GM19099 (cell line): ENCODE measurements around the gene OR10X1.

ENCODE experiments used
- POLR2A ChIP-seq: IDR thresholded peaks from 3 replicates; pipeline ENCODE4 v1.6.1; 2011; ENCODE audit warnings: low read depth; ENCODE audit not compliant: insufficient read length; ENCODE audit errors: extremely low read depth

OR10X1 gene, protein sequence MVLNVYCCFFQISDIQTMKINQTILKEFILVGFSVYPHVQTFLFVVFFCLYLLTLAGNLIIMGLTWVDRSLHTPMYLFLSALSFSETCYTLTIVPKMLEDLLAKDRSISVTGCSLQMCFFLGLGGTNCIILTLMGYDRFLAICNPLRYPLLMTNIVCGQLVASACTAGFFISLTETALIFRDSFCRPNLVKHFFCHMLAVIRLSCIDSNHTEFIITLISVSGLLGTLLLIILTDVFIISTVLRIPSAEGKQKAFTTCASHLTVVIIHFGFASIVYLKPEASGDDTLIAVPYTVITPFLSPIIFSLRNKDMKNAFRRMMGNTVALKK

GRCh38 chr1:158579733-158580132 lies at the start of gene OR10X1:
Gene OR10X1, minus strand, starts transcription at chr1:158579899. Its CDS starts 0 bp downstream, at chr1:158579899.
- no peak for TF ChIP-seq POLR2A

DNA sequence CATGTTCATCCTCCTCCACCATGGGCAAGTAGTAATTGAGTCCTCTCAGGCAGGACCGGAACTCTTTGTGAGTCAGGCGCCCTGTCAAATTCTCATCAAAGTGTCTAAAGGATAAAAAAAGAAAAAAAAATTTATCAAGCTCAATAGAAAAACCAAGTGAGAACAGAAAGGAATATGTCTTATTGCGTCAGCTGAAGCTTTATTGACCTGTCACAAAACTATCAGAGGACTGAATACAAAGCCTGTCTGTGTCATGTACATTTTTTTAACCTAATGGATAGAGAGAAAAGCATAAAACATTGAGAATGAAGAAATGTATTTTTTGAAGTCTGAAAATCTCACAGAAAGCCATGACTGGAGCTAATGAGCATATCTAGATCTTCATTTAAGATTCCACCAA lies 34.1 kb upstream of the OR10X1 start:
- TF ChIP-seq POLR2A = no peak

GRCh38 chr1:158611916-158612315 lies 32.2 kb upstream of the OR10X1 start:
- TF ChIP-seq POLR2A = no peak

DNA sequence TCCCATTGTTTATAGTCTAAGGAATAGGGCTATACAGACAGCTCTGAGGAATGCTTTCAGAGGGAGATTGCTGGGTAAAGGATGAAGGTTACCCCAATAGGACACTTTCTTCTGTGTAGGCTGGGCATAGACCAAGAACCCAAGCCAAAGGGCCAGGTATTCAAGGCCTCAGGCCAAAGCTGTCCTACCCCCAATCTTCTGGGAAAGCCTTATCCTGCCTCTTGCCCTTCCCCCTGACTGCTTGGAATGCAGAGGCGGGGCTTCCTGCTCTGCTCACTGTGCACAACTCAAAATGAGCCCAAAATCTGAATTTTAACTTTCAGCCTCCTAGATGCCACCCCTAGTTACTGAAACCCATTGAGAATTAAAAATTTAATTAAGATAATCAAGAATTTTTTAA lies 27.6 kb upstream of the OR10X1 start:
- no peak for TF ChIP-seq POLR2A

DNA sequence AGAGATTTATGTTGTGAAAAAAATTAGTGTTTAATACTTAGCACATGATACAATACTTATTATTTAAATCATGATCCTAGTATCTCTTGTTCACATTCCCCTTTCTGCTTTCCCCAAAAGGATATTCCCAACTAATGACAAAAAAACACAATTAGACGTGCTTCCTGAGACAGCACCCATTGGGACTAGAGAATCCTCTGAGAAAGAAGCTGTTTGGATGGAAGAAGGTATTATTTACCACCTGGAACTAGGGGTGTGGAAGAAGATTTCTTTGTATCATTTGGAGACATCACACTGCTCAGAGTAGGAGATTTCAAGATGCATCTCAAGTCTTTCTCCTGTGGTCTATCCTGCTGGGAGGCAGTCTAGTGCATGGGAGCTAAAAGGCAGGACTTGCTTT lies 25.3 kb upstream of the OR10X1 start, which contains the start of gene OR10Z1:
OR10Z1 (plus strand) TSS at position 301 of the 400 bp plus-strand sequence. CDS start 1,171 bp downstream, outside the sequence.
- no peak for TF ChIP-seq POLR2A

GRCh38 chr1:158600735-158601134 lies 21.0 kb upstream of the OR10X1 start:
- no peak for TF ChIP-seq POLR2A

GRCh38 chr1:158586942-158587341 lies 7.2 kb upstream of the OR10X1 start:
- TF ChIP-seq POLR2A = no peak

- TF ChIP-seq POLR2A = no peak
These were observed 4.3 kb upstream of the OR10X1 start for GRCh38 chr1:158583962-158584361.

- no peak for TF ChIP-seq POLR2A
These were observed 2.1 kb downstream of the OR10X1 start for GRCh38 chr1:158577561-158577960.

DNA sequence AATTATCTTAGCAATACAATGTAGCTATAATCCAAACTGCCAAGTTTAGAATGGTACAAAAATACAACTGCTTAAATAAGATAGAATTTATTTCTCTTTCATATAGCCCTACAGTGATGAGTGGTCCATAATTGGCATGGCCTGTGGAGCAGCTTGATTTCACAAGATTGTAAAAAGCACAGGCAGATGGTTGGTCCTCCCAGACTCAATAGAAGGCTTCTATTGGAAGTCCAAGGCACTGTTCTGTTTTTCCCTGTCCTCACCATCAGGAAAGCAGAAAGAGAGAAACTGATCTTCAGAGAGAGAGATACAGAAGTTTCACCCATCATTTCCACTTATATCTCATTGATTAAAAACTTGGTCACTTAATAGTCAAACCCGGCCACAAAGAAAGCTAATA lies 7.5 kb downstream of the OR10X1 start:
- no peak for TF ChIP-seq POLR2A

DNA sequence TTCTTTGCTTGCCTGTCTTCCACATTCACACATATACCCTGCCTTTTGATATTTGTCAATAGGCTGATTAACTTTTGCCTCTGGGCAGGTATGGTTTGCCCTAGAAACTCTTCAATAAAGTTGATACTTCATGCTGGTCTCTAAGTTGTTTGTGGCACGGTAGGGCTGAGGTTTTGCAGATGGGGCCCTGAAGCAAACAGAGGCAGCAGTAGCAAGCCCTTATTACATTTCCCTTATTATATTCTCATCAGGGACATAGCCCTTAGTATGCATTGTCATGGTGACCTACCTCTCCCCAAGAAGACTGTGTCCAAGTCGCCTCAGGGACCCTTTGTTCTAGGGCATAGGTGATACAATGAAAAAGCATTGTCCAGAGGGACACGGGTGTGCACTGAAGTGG lies 9.2 kb downstream of the OR10X1 start, which contains the start of gene OR6P1:
OR6P1 (minus strand) TSS at position 101 of the 400 bp plus-strand sequence. CDS start 6,976 bp downstream, outside the sequence.
- no peak for TF ChIP-seq POLR2A

GRCh38 chr1:158564608-158565007 lies 15.1 kb downstream of the OR10X1 start:
- TF ChIP-seq POLR2A = no peak

DNA sequence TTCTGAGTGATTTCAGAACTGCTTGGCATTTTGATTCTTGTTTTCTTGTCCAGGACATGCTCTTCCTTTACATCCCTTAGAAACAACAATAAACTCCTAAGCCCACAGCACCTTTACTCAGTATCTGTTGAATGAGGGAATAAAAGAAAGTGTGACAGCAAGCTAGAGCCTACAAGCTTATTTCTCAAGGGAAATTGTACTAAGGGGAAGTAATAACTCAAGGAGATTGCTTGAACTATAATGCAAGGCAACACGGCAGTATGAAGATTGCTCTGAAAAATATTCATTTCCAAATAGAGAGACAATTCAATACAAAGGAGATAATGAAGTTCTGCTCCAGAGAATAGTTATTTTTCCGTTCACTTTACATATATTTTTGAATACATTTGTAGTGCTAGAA lies 15.8 kb downstream of the OR10X1 start:
- no peak for TF ChIP-seq POLR2A

GRCh38 chr1:158559696-158560095 lies 20.0 kb downstream of the OR10X1 start:
- TF ChIP-seq POLR2A = no peak

DNA sequence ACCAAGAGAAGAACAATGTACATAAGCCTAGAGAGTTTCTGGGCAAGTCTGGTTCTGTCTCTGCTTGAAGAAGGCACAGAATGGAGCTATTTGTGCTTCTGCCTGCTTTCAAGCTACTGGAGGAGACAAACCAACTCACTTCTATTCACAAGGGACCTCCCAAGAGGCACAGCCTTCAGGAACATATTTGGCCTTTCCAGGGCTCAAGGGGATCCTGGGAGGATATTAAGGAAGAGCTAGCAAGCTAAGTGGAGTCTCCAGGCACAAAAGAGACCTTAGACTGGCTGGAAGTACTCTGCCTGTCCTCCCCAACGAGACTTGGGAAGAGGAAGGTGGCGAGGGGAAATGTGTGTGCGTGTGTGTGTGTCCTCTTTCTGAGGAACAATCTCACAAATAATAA lies 25.3 kb downstream of the OR10X1 start, which contains the start of gene OR6Y1:
OR6Y1 (minus strand) TSS at position 54 of the 400 bp plus-strand sequence. CDS start 6,300 bp downstream, outside the sequence.
- TF ChIP-seq POLR2A = no peak

GRCh38 chr1:158552296-158552695 lies 27.4 kb downstream of the OR10X1 start:
- TF ChIP-seq POLR2A = no peak
